GM21515 (cell line): ENCODE results near the gene CNST.
"Not testable (repeated sequence)": the region's sequence is repeated elsewhere in the genome, so short reads cannot be mapped to it uniquely, and the experiment has no call there.

ENCODE experiments used
- ATAC-seq: cut with Tn5 transposase; IDR thresholded peaks from one replicate; pipeline ENCODE4 v1.9.1; 2021; ENCODE audit not compliant: unreplicated experiment

CNST gene

GRCh38 chr1:246554201-246554600 is 12.1 kb upstream of the CNST start:
- ATAC-seq: no peak

GRCh38 chr1:246558041-246558440 is 8.2 kb upstream of the CNST start:
- ATAC-seq: no peak

- no peak for ATAC-seq
Measured at GRCh38 chr1:246559310-246559709, 6.9 kb upstream of the CNST start.

DNA sequence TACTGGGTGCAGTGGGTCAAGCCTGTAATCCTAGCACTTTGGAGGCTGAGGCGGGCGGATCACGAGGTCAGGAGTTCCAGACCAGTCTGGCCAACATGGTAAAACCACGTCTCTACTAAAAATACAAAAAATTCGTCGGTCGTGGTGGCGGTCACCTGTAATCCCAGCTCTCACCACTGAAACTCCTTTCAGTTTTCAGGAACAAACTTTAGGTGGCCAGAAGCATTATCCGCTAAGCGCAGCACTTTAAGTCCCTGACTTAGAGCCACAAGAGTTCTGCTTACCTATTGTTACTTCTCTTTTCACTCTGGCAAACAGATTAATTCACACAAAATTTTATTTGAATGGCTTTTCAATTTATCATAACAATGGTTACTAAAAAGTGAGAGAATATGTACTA is 5.4 kb upstream of the CNST start:
- not testable (repeated sequence) for ATAC-seq

GRCh38 chr1:246564839-246565750 is 1.2 kb upstream of the CNST start:
- no peak for ATAC-seq

- peak; percentile 1 for ATAC-seq
Measured at GRCh38 chr1:246565751-246566127, 517 bp upstream of the CNST start.

- peak; percentile 24 for ATAC-seq
Measured at GRCh38 chr1:246566813-246567645, 773 bp downstream of the CNST start.

- no peak for ATAC-seq
Measured at GRCh38 chr1:246567646-246568235, 1.5 kb downstream of the CNST start.

DNA sequence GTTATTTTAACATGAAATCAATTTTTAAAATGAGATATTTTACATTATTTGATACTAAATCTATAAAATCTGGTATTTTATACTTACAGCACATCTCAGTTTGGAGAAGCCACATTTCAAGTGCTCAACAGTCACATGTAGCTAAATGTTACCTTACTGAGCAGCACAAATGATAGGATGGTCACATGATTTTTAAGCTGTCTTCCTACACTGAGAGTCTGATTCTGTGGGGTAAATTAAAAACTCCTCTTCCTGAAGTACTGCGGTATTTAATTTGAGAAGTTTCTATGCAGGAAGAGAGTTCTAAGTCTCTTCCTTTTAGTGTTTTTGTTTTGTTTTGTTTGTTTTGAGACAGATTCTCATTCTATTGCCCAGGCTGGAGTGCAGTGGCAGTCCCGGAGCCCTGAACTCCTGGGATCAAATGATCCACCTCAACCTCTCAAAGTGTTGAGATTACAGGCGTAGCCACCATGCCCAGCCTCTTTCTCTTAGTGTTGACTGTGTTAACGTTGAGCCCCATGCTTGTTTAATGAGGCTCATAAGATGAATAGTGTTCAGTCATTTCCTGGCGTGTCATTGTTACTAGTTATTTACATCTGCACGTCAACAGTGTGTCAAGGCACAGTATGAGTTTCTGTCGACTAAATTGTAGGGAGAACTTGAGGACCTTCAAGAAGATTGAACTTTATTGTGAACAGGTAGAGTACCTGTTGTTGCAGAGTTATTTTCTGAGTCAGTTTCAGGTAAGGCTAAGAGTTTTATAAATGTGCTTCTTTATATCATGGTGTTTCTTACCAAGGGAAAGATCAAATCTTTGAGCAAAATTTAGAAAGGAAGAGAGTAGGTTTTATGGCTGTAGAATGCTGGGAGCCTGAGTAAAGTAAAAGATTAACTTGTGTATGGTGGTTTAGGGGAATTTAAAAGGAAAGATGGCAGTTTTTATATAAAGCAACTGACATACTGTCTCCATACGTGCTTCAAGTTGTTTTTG is 3.3 kb downstream of the CNST start:
- ATAC-seq: no peak

DNA sequence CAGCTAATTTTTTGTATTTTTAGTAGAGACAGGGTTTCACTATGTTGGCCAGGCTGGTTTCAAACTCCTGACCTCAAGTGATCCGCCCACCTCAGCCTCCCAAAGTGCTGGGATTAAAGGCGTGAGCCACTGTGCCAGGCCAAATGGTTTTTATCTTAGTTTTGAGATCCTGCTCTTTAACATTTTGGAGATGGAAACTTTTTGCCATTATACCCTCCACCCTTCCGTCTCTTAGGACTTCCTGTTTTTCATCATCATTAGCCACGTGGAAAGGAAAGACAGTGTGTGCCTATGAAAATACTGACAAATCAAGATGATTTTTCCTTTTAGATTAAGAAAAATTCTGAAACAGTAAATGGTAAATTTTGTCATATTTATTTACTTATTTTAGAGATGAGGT is 5.1 kb downstream of the CNST start:
- ATAC-seq: not testable (repeated sequence)

- ATAC-seq: no peak
Measured at GRCh38 chr1:246571953-246572352, 5.7 kb downstream of the CNST start.

- ATAC-seq: no peak
Measured at GRCh38 chr1:246572785-246573184, 6.5 kb downstream of the CNST start.

DNA sequence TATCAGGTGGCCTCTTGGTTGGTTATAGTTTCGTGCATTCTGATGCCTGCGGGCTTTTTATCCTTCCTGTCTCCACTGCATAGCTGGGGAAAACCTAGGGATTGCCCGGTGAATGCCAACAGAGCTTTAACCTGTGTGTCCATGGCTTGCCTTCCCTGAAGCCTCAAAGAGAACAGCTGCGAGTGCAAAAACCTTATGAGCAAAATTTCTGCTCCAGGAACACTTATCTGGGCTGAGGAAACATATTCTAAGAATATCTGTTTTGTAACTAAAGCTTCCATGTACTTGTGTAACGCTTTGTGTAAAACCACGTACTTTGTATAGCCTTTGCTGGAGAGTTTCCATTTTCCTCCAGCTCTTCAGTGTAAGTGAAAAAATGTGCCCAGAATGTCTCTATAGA is 7.2 kb downstream of the CNST start:
- no peak for ATAC-seq

DNA sequence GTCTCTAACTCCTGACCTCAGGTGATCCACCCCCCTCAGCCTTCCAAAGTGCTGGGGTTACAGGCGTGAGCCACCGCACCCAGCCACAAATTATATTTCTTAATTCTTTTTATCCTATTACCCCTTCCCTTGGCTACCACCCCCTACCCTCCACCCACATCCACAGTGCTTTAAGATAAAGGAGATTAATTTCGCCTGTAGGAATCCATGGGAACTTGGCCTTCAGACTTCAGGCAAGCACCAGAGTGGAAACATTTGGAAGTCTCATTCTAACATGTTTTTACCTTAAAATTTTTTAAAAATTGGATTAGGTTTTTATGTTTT is 10.4 kb downstream of the CNST start:
- no peak for ATAC-seq

DNA sequence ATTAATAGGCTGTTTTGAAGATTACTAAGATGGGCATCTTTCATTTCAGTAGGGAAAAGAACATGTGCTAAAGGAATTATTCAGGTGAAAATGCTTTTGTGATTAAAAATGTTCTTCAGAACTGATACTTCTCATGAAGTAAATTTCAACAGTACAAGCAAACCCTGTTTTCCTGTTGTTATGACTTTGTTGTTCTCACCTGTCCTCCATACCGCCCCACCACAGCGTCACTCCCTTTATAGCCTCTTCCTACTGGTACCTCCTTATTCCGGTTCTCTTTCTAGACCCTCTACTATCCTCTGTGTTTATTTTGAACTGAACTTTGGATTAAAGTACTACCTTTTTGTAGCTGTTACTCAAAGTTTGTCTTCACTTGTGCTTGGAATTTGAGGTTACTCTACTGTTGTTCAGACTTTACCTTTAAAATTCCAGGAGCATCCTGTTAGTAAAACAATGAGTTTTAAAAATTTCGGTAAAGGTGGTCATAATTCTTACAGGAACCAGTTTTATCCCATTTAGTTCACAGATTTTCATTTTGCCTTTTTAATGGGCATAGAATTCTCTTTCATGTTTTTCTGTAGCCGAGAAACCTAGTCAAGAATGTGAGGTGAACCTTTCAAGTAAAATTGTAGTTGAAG is 10.9 kb downstream of the CNST start:
- ATAC-seq: no peak

DNA sequence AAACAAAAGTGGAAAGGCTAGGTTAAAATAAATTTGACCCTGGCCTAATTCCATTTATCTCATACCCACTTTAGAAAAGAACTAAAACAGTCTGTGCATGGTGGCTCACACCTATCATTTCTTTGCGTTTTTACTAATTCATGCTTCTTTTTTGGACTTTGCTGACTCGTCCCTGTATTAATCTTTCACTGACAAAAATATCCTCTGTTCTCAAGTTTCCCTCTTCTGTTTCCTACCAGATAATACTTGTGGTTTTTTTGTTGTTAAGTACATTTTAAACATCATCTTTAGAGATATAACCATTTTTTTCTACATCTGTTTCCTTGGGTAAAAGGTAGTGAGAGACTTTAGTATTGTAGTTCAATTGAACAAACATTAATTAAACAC is 11.5 kb downstream of the CNST start:
- no peak for ATAC-seq

- peak; percentile 86 for ATAC-seq
Measured at GRCh38 chr1:246579818-246580217, 13.6 kb downstream of the CNST start.

- ATAC-seq: no peak
Measured at GRCh38 chr1:246580497-246581370, 14.5 kb downstream of the CNST start.
